PFSK-1 (cell line): ENCODE measurements around the gene PRLH.

Experiments
- FOXP2 ChIP-seq: optimal IDR thresholded peaks from 2 replicates; pipeline ENCODE3; 2011; ENCODE audit warnings: borderline replicate concordance, control low read depth, inconsistent platforms; ENCODE audit not compliant: insufficient read depth; ENCODE audit errors: extremely low read length, extremely low read depth
- POLR2AphosphoS5 ChIP-seq: IDR thresholded peaks from 2 replicates; pipeline ENCODE4 v1.6.1; 2012; ENCODE audit warnings: low read depth, mild to moderate bottlenecking, control low read depth, low read length, moderate library complexity
- REST ChIP-seq, 2 experiments: IDR thresholded peaks; 2 replicates each; pipeline versions ENCODE4 v1.6.1 to v1.8.0; 2011 to 2012; ENCODE audit warnings: low read depth in 2 of 2, low read length in 2 of 2, control low read depth in 1 of 2, inconsistent platforms in 1 of 2, mild to moderate bottlenecking in 1 of 2, moderate library complexity in 1 of 2; ENCODE audit not compliant: insufficient read depth in 1 of 2
- SIN3A ChIP-seq: IDR thresholded peaks from 2 replicates; pipeline ENCODE4 v1.6.1; 2012; ENCODE audit warnings: mild to moderate bottlenecking, low read length, moderate library complexity, borderline replicate concordance; ENCODE audit not compliant: insufficient read depth
- TAF1 ChIP-seq: IDR thresholded peaks from 2 replicates; pipeline ENCODE4 v1.6.1; 2012; ENCODE audit warnings: low read length, control low read depth, borderline replicate concordance; ENCODE audit not compliant: insufficient read depth

PRLH gene

GRCh38 chr2:237549216-237549615, 17.2 kb upstream of the PRLH start:
- no peak for TF ChIP-seq POLR2AphosphoS5
- no peak for TF ChIP-seq FOXP2
- TF ChIP-seq TAF1: no peak

- TF ChIP-seq POLR2AphosphoS5 (no peak), REST (IDR thresholded peaks at IDR 0.05; ENCODE audit: insufficient read depth in 1 of 2, low read depth in 2 of 2, low read length in 2 of 2) (no peak), FOXP2 (no peak), TAF1 (no peak), SIN3A (no peak)
Measured at GRCh38 chr2:237549643-237550415, 16.5 kb upstream of the PRLH start.

- TF ChIP-seq SIN3A: no peak
- TF ChIP-seq FOXP2: no peak
- TF ChIP-seq POLR2AphosphoS5: no peak
- no peak for TF ChIP-seq REST (IDR thresholded peaks at IDR 0.05; ENCODE audit: insufficient read depth in 1 of 2, low read depth in 2 of 2, low read length in 2 of 2)
- TF ChIP-seq TAF1: no peak
Measured at GRCh38 chr2:237551071-237551574, 15.3 kb upstream of the PRLH start.

GRCh38 chr2:237552908-237553307, 13.5 kb upstream of the PRLH start:
- TF ChIP-seq FOXP2 (no peak), TAF1 (no peak), REST (IDR thresholded peaks at IDR 0.05; ENCODE audit: insufficient read depth in 1 of 2, low read depth in 2 of 2, low read length in 2 of 2) (no peak), SIN3A (no peak), POLR2AphosphoS5 (no peak)

GRCh38 chr2:237553948-237554347, 12.4 kb upstream of the PRLH start:
- TF ChIP-seq FOXP2 (no peak), SIN3A (no peak), REST (IDR thresholded peaks at IDR 0.05; ENCODE audit: insufficient read depth in 1 of 2, low read depth in 2 of 2, low read length in 2 of 2) (no peak)
